Keratinocyte (primary cell): ENCODE measurements around the gene CCSER1. TPM values are rescaled to one million over a fixed set of nuclear protein-coding genes. Genes with fewer than 3 reads are reported as not detected.

Experiments used
- DNase-seq: peaks from one replicate; pipeline ENCODE4 v3.0.0-alpha.2; 2011; ENCODE audit warnings: low read depth, missing footprints, low spot score
- FAIRE-seq: peaks from 2 replicates; lab custom pipeline; 2011; peaks lifted over from hg19 to GRCh38; lab: Jason Lieb, UNC
- H2AFZ ChIP-seq: 2 replicates; pipeline ENCODE4 v1.6.0; 2012; ENCODE audit warnings: low read length, control low read depth, inconsistent platforms; ENCODE audit not compliant: control insufficient read depth
- H3K27ac ChIP-seq: 2 replicates; pipeline ENCODE4 v1.5.1; 2011; ENCODE audit warnings: low read length; ENCODE audit not compliant: control insufficient read depth, insufficient read depth
- H3K27me3 ChIP-seq: 3 replicates; pipeline ENCODE4 v1.6.0; 2011; ENCODE audit warnings: low read length; ENCODE audit not compliant: control insufficient read depth, insufficient read depth; ENCODE audit errors: extremely low read depth
- H3K36me3 ChIP-seq, 2 experiments: 2 replicates in 1 of 2; 3 replicates in 1 of 2; pipeline ENCODE4 v1.5.1; 2011; ENCODE audit warnings: low read length in 2 of 2, mild to moderate bottlenecking in 1 of 2; ENCODE audit not compliant: control insufficient read depth in 2 of 2, insufficient read depth in 2 of 2; ENCODE audit errors: extremely low read depth in 1 of 2
- H3K4me1 ChIP-seq: 3 replicates; pipeline ENCODE4 v1.5.1; 2011; ENCODE audit warnings: low read length; ENCODE audit not compliant: control insufficient read depth, insufficient read depth; ENCODE audit errors: extremely low read depth
- H3K4me2 ChIP-seq: 3 replicates; pipeline ENCODE4 v1.6.0; 2011; ENCODE audit warnings: low read depth, low read length; ENCODE audit not compliant: control insufficient read depth, insufficient read depth; ENCODE audit errors: extremely low read depth
- H3K4me3 ChIP-seq, 3 experiments: fragments of 200-600 bp in 1 of 3; sonication (generic) in 1 of 3; 2 replicates in 2 of 3; 3 replicates in 1 of 3; pipeline ENCODE4 v1.5.1; 2011 to 2016; ENCODE audit warnings: low read length in 3 of 3, mild to moderate bottlenecking in 3 of 3, control low read depth in 2 of 3, inconsistent platforms in 1 of 3, low read depth in 1 of 3, mixed read lengths in 1 of 3, mixed run types in 1 of 3, moderate library complexity in 1 of 3; ENCODE audit not compliant: control insufficient read depth in 2 of 3, insufficient read depth in 2 of 3; ENCODE audit errors: extremely low read depth in 1 of 3
- H3K79me2 ChIP-seq: 2 replicates; pipeline ENCODE4 v1.6.0; 2012; ENCODE audit warnings: low read length; ENCODE audit not compliant: control insufficient read depth, insufficient read depth
- H3K9ac ChIP-seq: 3 replicates; pipeline ENCODE4 v1.6.0; 2011; ENCODE audit warnings: low read length; ENCODE audit not compliant: control insufficient read depth, insufficient read depth; ENCODE audit errors: extremely low read depth
- H3K9me1 ChIP-seq: 3 replicates; pipeline ENCODE4 v1.6.0; 2011; ENCODE audit warnings: low read length; ENCODE audit not compliant: control insufficient read depth, insufficient read depth; ENCODE audit errors: extremely low read depth
- H3K9me3 ChIP-seq: 2 replicates; pipeline ENCODE4 v1.5.1; 2012; ENCODE audit warnings: low read depth, low read length; ENCODE audit not compliant: control insufficient read depth
- H4K20me1 ChIP-seq: 3 replicates; pipeline ENCODE4 v1.6.0; 2011; ENCODE audit warnings: low read length; ENCODE audit not compliant: control insufficient read depth, insufficient read depth; ENCODE audit errors: extremely low read depth
- EZH2 ChIP-seq: IDR thresholded peaks from one replicate; pipeline ENCODE4 v1.6.1; 2012; ENCODE audit warnings: inconsistent platforms, mild to moderate bottlenecking, low read length, moderate library complexity
- dilution Hi-C: fragments of 300-500 bp; cut with MboI; formaldehyde crosslinking; loops from one replicate; pipeline ENCODE4 v1.7.0; 2020; ENCODE audit warnings: low sequenced_read_pairs; ENCODE audit not compliant: extremely low pct_ligation_motif_present
- polyA plus RNA-seq, 5 experiments: library from polyadenylated mRNA; depleted of rRNA in 3 of 5; stranded (reverse) in 3 of 5; stranded (forward) in 1 of 5; unstranded in 1 of 5; fragments of >200 nt; gene quantifications; 1 replicate in 1 of 5; 2 replicates in 3 of 5; 3 replicates in 1 of 5; pipeline versions ENCODE4 v1.2.1 to v1.2.3, GENCODE V29; 2011 to 2012; ENCODE audit warnings: missing spikeins in 2 of 5, low read depth in 1 of 5, low replicate concordance in 1 of 5
- TF ChIP-seq, protein P1 (sequence below), 3 experiments: IDR thresholded peaks in 1 of 3; conservative IDR thresholded peaks in 1 of 3; optimal IDR thresholded peaks in 1 of 3; 2 replicates in 2 of 3; 3 replicates in 1 of 3; pipeline versions ENCODE3 to v1.5.1; 2011; ENCODE audit warnings: low read length in 3 of 3, mild to moderate bottlenecking in 3 of 3, moderate library complexity in 2 of 3, control low read depth in 1 of 3, inconsistent platforms in 1 of 3; ENCODE audit not compliant: insufficient read depth in 2 of 3; ENCODE audit errors: extremely low read depth in 1 of 3

CCSER1 gene
- polyA plus RNA-seq, 1 donor (not counting 4 experiments of a cell fraction or from before 2014, with no cell fraction given) = 1.2 TPM

DNA sequence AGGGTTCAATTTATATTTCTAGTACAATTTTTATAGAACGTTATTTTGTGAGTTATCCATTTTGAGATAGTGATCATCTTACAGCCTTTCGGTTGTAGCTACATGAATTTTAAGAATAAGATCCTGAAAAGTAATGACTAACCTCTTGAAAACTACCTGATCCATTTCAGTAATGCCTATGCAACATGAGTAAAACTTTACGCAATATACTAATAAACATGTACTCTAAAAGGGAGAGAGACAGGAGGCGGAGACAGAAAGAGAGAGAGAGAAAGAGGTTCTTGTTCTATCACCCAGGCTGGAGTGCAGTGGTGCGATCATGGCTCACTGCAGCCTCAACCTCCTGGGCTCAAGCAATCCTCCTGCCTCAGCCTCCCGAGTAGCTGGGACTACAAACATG lies 816.1 kb downstream of the CCSER1 start:
- Histone ChIP-seq H4K20me1 (no peaks in the 10 kb centered on the region), H3K36me3 (no peaks in the 10 kb centered on the region), H2AFZ (no peak overlapping the region), H3K27me3 (no peaks in the 10 kb centered on the region), H3K4me2 (no peak overlapping the region), H3K9ac (no peak overlapping the region), H3K9me3 (no peaks in the 10 kb centered on the region), H3K4me1 (no peaks in the 10 kb centered on the region), H3K9me1 (no peaks in the 10 kb centered on the region), H3K79me2 (no peaks in the 10 kb centered on the region), H3K4me3 (no peak overlapping the region), H3K27ac (no peak overlapping the region)
- FAIRE-seq (no peak), DNase-seq (no peak)
- TF ChIP-seq, protein P1, sequence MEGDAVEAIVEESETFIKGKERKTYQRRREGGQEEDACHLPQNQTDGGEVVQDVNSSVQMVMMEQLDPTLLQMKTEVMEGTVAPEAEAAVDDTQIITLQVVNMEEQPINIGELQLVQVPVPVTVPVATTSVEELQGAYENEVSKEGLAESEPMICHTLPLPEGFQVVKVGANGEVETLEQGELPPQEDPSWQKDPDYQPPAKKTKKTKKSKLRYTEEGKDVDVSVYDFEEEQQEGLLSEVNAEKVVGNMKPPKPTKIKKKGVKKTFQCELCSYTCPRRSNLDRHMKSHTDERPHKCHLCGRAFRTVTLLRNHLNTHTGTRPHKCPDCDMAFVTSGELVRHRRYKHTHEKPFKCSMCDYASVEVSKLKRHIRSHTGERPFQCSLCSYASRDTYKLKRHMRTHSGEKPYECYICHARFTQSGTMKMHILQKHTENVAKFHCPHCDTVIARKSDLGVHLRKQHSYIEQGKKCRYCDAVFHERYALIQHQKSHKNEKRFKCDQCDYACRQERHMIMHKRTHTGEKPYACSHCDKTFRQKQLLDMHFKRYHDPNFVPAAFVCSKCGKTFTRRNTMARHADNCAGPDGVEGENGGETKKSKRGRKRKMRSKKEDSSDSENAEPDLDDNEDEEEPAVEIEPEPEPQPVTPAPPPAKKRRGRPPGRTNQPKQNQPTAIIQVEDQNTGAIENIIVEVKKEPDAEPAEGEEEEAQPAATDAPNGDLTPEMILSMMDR (optimal IDR thresholded peaks at IDR 0.05 in 1 of 3, IDR thresholded peaks at IDR 0.05 in 1 of 3, conservative IDR thresholded peaks at IDR 0.05 in 1 of 3; ENCODE audit: extremely low read depth in 1 of 3, insufficient read depth in 2 of 3, low read length in 3 of 3) = no peak
- no peak for TF ChIP-seq EZH2
- dilution Hi-C loops = no loop called here

DNA sequence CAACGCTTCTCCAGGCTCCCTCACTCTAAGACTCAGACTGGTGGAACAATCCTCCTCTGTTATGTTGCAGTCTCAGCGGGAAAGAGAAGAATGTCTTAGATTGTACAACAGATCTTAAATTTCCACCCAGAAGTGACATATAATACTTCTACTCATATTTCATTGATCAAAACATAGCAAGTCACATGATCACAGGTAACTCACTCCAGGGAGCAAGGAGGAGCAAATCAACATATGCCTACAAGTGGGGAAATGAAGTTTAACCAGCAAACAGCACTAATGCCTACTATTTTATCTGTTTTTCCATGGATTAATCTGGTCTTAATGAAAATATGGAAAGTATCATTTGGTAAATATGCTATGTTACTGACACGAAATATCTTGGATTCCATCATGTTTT lies 819.8 kb downstream of the CCSER1 start:
- Histone ChIP-seq H3K36me3 (no peaks in the 10 kb centered on the region), H3K27me3 (no peaks in the 10 kb centered on the region), H3K79me2 (no peaks in the 10 kb centered on the region), H3K27ac (no peak overlapping the region), H3K9me3 (no peaks in the 10 kb centered on the region), H4K20me1 (no peaks in the 10 kb centered on the region), H3K9me1 (no peaks in the 10 kb centered on the region), H3K4me3 (no peak overlapping the region), H3K4me1 (peaks cover 9% of the 10 kb centered on the region), H2AFZ (no peak overlapping the region), H3K9ac (no peak overlapping the region), H3K4me2 (no peak overlapping the region)
- no peak for DNase-seq
- TF ChIP-seq, protein P1 (optimal IDR thresholded peaks at IDR 0.05 in 1 of 3, IDR thresholded peaks at IDR 0.05 in 1 of 3, conservative IDR thresholded peaks at IDR 0.05 in 1 of 3; ENCODE audit: extremely low read depth in 1 of 3, insufficient read depth in 2 of 3, low read length in 3 of 3) = no peak
- no peak for TF ChIP-seq EZH2
- no peak for FAIRE-seq
- dilution Hi-C loops = no loop called here
